Stimulated activated CD8-positive, alpha-beta memory T cell treated with anti-CD3 and anti-CD28 coated beads, Interleukin-7, amount 100 ng/mL, for 4 hours (primary cell): Measurements from ENCODE around the gene SERPINI1.

ENCODE experiments used
- DNase-seq, 2 donors: peaks; one replicate each; pipeline ENCODE4 v3.0.0-alpha.2; 2020; ENCODE audit warnings: low read depth in 2 of 2

Gene SERPINI1

GRCh38 chr3:167734498-167735232 is 856 bp upstream of the SERPINI1 start, which contains the start of gene PDCD10:
Gene PDCD10, minus strand, starts transcription at chr3:167734892. Its CDS starts 14,735 bp downstream, at chr3:167720157.
- DNase-seq, result peak; percentile 94 to 95

- DNase-seq, result no peak
Measured at GRCh38 chr3:167736264-167736787, 805 bp downstream of the SERPINI1 start.

GRCh38 chr3:167736997-167737396 is 1.5 kb downstream of the SERPINI1 start:
- no peak for DNase-seq

GRCh38 chr3:167738037-167738436 is 2.5 kb downstream of the SERPINI1 start:
- no peak for DNase-seq

GRCh38 chr3:167739190-167739810 is 3.8 kb downstream of the SERPINI1 start:
- DNase-seq, result no peak

DNA sequence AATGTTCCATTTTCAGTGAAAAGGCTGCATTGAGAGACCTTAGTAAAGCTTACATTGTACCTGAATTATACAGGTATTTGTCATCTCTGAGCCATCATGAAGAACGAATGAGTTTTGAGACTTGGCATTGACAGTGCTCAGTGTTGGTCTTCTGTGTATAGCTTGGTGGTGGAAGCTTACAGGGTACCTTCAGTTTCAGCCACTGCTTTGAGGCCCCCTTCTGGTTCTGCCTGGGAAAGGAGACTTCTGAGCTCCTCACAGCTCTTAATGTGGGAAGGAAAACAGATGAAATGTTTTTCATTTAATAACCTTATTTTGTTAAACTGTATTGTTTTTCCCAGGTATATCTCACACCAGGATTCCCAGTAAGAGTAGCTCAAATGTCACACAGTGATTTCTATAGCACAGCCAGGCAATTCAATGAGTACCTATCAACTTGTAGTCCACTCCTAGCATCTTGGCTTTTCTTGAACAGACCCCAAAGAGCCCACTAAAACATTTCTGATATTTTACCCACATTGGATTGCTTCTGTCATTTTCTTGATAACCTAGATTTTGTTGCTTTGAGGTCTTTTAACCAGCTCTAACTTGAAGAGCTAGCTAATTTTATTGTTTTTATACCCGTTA is 5.6 kb downstream of the SERPINI1 start:
- peak in 1 of 2 donors; percentile 6 for DNase-seq

DNA sequence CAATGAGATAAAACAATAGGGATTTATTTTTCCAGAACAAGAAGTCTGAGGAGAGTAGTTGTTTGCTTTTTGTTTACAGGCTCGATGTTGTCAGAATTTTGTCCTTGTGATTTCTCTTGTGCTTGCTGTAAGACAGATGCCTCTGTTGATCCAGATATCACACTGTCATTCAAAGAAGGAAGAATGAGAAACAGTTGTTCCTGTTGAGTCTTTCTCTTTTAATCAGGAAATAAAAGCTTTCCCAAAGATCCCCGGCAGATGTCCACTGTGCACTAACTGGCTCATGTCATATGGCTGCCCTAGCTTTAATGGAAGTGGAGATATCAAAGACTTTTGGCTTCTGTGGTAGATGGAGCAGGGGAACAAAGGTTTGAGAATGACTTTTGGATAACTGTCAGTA is 6.8 kb downstream of the SERPINI1 start:
- DNase-seq, result no peak

DNA sequence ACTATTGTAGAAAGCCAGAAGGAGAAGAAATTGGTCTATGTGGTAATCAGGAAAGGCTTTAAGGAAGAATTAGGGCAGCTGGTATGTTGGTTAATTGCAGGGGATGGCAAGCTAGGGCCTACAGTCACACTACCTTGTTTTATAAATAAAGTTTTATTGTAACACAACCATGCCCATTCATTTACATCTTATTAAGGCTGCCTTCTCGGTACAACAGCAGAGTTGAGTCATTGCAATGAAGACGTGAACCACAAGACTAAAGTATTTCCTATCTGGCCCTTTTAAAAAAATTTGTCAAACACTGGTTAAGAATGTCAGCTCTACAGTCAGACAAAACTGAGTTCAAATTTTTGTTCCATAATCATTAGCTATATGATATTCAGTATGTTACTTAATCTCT is 8.3 kb downstream of the SERPINI1 start:
- no peak for DNase-seq

- DNase-seq, result no peak
Measured at GRCh38 chr3:167749209-167749608, 13.7 kb downstream of the SERPINI1 start.

DNA sequence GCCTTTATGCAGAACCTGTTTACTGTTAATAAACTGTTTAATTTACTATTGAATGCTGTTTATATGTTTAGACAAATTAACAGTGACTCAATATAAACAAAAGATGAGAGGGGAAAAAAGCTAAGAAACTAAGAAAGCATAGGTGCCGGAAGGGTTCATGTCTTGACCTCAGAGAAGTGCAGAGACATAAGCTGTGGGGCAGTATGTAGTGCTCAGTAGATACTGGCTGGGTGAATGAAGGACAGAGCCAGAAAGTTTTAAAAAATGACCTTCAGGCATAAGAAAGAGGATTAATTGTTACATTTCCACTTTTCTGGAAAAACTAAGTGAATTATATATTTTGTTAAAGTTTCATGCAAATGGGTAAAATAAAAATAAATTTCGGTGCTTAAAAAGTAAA is 14.2 kb downstream of the SERPINI1 start:
- DNase-seq, result no peak

DNA sequence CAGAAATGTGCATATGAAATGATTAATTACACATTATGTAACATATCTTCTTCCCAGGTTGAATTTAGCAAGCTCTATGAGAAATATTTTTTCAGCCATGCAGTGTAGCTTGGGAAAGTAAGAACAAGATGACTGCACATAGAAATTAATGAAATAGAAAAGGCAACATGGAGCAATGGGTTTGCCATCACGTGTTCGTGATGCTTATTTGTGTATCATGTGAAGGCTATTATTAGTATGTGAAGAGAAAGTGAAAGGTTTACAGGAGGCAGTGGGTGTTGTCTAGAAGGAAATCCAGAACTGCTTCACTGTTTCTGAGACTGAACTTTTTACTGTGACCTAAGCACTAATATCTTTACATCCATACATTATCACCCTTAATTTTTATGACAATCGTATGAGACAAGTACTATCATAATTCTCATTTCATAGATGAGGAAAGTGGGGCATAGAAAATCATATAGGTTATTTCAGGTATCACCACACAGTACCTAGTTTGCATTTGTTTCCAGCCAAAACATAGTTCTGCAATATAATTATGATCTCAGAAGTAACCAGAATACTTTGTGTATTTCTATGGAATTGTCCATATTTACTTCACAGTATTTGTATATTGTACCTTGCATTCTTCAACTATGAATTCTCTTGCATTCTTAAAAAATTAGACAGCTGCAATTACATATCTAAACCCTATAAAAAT is 14.9 kb downstream of the SERPINI1 start:
- no peak for DNase-seq

DNA sequence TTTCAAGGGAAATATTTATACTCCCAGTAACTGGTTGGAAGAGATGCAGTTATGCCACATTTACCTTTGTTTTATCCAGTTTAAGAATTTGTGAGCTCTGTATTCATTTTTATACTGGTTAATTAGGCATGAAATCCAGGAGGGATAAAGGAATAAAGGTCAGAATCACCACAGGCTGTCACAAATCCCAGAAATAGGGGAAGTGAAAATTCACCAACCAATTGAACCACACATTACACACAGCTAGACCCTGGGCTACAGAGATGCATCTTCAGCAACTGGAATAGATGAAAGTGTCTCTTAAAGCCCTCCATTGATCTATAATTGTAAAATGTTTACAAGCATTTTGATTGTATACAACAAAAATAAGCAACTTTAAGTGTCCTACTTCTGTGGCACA is 18.5 kb downstream of the SERPINI1 start:
- DNase-seq, result no peak

- no peak for DNase-seq
Measured at GRCh38 chr3:167761302-167761701, 25.8 kb downstream of the SERPINI1 start.

- no peak for DNase-seq
Measured at GRCh38 chr3:167762296-167762695, 26.8 kb downstream of the SERPINI1 start.

DNA sequence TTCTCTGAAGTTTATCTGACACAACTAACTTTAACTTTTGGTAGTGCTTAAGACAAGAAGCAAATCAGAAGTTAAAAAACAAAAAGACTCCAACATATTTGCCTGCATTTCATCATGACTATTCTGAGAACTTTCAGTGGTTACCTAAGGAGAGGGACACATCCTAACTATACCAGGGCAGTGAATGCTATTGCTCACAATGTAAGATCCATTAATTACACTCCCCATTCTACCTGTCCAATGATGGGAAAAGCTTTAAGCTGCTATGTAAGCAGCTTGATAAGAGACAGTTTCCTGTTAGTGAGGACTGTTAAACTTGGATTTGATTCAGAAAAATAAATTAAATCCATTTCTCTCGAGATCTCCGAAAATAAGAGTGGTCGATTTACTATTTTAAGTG is 37.5 kb downstream of the SERPINI1 start:
- DNase-seq, result no peak

- no peak for DNase-seq
Measured at GRCh38 chr3:167773584-167773983, 38.1 kb downstream of the SERPINI1 start.

GRCh38 chr3:167776066-167776685 is 40.7 kb downstream of the SERPINI1 start:
- DNase-seq, result no peak

GRCh38 chr3:167777356-167777755 is 41.8 kb downstream of the SERPINI1 start:
- DNase-seq, result no peak

DNA sequence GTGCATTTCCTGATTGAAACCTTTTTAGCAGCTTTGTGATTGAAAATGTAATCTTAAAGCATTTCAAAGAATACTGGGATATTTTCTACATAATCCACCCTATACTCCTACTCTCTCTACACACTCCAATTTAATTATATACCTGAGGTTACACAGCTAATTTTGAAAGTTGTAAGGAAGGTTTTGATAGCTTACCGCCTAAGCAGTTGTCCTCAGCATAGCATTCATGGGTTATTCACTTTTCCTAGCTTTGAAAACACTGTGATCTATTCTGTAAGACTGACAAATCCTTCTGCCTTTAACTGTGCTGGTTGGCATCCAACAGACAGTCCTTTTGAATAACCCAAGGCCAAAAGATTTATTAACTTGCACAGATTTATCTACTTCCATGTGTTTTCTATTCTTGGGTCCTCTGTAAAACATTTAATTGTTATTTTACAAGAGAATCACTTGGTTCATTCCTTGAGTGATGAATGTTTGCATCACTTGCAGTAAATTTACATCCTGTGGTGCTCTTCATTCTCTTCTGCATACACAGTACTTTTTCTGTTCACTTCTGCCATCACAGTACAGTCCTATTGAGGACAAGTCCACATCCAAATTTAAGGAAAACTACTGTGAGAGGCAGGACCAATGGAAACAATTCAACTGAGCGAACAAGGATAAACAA is 44.8 kb downstream of the SERPINI1 start:
- DNase-seq, result no peak

DNA sequence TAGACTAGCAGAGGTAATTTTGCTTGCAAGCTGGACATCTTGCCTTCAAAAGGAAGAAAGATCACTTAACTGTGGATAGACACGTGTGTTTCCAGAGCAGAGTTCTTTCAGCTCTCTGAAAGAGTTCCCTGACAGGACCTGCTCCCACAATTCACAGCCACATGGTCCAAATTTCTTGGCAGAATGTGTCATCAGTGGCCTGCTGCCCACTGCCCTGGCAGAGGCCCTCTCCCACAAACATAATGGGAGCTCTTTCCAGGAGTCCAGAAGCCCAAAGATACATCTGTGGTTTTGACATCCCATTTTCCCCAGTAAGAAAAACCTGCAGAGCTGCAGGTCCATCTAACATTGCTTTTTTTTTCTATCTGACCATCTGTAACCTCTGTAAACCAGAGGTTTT is 48.3 kb downstream of the SERPINI1 start:
- DNase-seq, result no peak

DNA sequence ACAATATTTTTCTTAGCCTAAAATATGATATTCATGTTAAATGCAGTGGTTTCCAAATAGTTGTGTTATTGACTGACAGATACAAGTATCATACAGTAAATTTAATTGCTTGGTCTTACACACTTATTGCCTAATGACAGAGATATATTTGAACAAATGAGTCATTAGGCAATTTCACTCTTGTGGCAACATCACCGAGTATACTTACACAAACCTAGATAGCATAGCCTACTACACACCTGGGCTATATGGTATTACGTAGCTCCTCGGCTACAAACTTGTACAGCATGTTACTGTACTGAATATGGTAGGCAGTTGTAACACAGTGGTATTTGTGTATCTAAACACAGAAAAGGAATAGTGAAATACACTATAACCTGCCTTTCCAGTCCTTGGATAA is 50.3 kb downstream of the SERPINI1 start:
- DNase-seq, result no peak
